Hepatocyte (in vitro differentiated cells): ENCODE measurements around the gene COQ9. TPM values are rescaled to one million over a fixed set of nuclear protein-coding genes. Genes with fewer than 3 reads are reported as not detected.

Experiments used
- DNase-seq: peaks from one replicate; pipeline ENCODE4 v3.0.0-alpha.2; 2016; ENCODE audit warnings: low spot score
- H2AFZ ChIP-seq: fragments of 200-600 bp; sonication (generic); 2 replicates; pipeline ENCODE4 v1.6.0; 2016; ENCODE audit warnings: antibody characterized with exemption, mild to moderate bottlenecking
- H3K27ac ChIP-seq: fragments of 200-600 bp; sonication (generic); 2 replicates; pipeline ENCODE4 v1.5.1; 2016; ENCODE audit warnings: mild to moderate bottlenecking
- H3K27me3 ChIP-seq: fragments of 200-600 bp; sonication (generic); 2 replicates; pipeline ENCODE4 v1.6.1; 2016
- H3K36me3 ChIP-seq: fragments of 200-600 bp; sonication (generic); replicated peaks from 2 replicates; pipeline ENCODE4 v1.5.1; 2016; ENCODE audit warnings: low read depth; ENCODE audit not compliant: insufficient read depth
- H3K4me1 ChIP-seq: fragments of 200-600 bp; sonication (generic); 2 replicates; pipeline ENCODE4 v1.5.1; 2016; ENCODE audit warnings: mild to moderate bottlenecking, moderate library complexity; ENCODE audit not compliant: insufficient read depth
- H3K4me2 ChIP-seq: fragments of 200-600 bp; sonication (generic); 2 replicates; pipeline ENCODE4 v1.6.0; 2016
- H3K4me3 ChIP-seq: fragments of 200-600 bp; sonication (generic); 2 replicates; pipeline ENCODE4 v1.5.1; 2016; ENCODE audit warnings: mild to moderate bottlenecking
- H3K79me2 ChIP-seq: fragments of 200-600 bp; sonication (generic); 2 replicates; pipeline ENCODE4 v1.6.0; 2017; ENCODE audit warnings: mild to moderate bottlenecking
- H3K9me2 ChIP-seq: fragments of 200-600 bp; sonication (generic); replicated peaks from 2 replicates; pipeline ENCODE4 v1.6.0; 2017; ENCODE audit warnings: mild to moderate bottlenecking; ENCODE audit not compliant: insufficient read depth
- H3K9me3 ChIP-seq: fragments of 200-600 bp; sonication (generic); 2 replicates; pipeline ENCODE4 v1.5.1; 2016; ENCODE audit warnings: low read depth, mild to moderate bottlenecking
- H4K20me1 ChIP-seq: fragments of 200-600 bp; sonication (generic); 2 replicates; pipeline ENCODE4 v1.6.0; 2016; ENCODE audit warnings: mild to moderate bottlenecking; ENCODE audit not compliant: insufficient read depth, poor library complexity, severe bottlenecking
- CTCF ChIP-seq: fragments of 200-600 bp; sonication (generic); IDR thresholded peaks from 2 replicates; pipeline ENCODE4 v1.5.1; 2016; ENCODE audit warnings: antibody characterized with exemption, mild to moderate bottlenecking; ENCODE audit not compliant: poor library complexity
- EZH2 ChIP-seq: fragments of 200-600 bp; sonication (generic); IDR thresholded peaks from 2 replicates; pipeline ENCODE4 v1.6.1; 2016; ENCODE audit warnings: antibody characterized with exemption, mild to moderate bottlenecking, borderline replicate concordance
- EZH2phosphoT487 ChIP-seq: fragments of 200-600 bp; sonication (generic); IDR thresholded peaks from one replicate; pipeline ENCODE4 v1.6.1; 2018; ENCODE audit warnings: antibody characterized with exemption, mild to moderate bottlenecking, low read depth, moderate library complexity; ENCODE audit not compliant: unreplicated experiment, severe bottlenecking
- WGBS: methylation state at CpG from one replicate; pipeline ENCODE4 v1.1.6; 2016; ENCODE audit warnings: low lambda C conversion rate; ENCODE audit errors: missing lambda C conversion rate; 5-methylcytosine and 5-hydroxymethylcytosine counted together
- polyA plus RNA-seq: library from polyadenylated mRNA; unstranded; fragments of >200 nt; fragmentation: Nextera tagmentation; extraction: Ambion mirVana; gene quantifications from 2 replicates; pipeline ENCODE4 v1.2.1, GENCODE V29; 2016
- total RNA-seq: library from RNA; depleted of rRNA; stranded (reverse); fragments of >200 nt; gene quantifications from 2 replicates; pipeline ENCODE4 v1.2.3, GENCODE V29; 2014

Gene COQ9
- total and polyA plus RNA-seq, 2 experiments from 2014 or later, result 61.9 to 81.5 TPM

GRCh38 chr16:57503366-57503765 lies 56.1 kb downstream of the COQ9 start:
- Histone ChIP-seq H3K4me1 (peaks cover 27% of the 10 kb centered on the region), H3K4me3 (no peak overlapping the region), H3K27me3 (no peaks in the 10 kb centered on the region), H2AFZ (no peak overlapping the region), H3K36me3 (no peaks in the 10 kb centered on the region), H3K9me2 (no peaks in the 10 kb centered on the region), H3K27ac (no peak overlapping the region), H3K79me2 (no peaks in the 10 kb centered on the region), H3K4me2 (no peak overlapping the region), H4K20me1 (no peaks in the 10 kb centered on the region), H3K9me3 (no peaks in the 10 kb centered on the region)
- 59% methylated on average over 15 of the region's 15 CpGs for WGBS
- peak; percentile 21 for DNase-seq
- TF ChIP-seq EZH2phosphoT487 (no peak), EZH2 (no peak), CTCF (no peak)

GRCh38 chr16:57504001-57504400 lies 56.7 kb downstream of the COQ9 start:
- Histone ChIP-seq H3K27me3 (no peaks in the 10 kb centered on the region), H4K20me1 (no peaks in the 10 kb centered on the region), H3K4me2 (no peak overlapping the region), H3K9me3 (no peaks in the 10 kb centered on the region), H3K4me1 (peaks cover 28% of the 10 kb centered on the region), H3K4me3 (no peak overlapping the region), H3K27ac (no peak overlapping the region), H3K9me2 (no peaks in the 10 kb centered on the region), H2AFZ (no peak overlapping the region), H3K36me3 (no peaks in the 10 kb centered on the region), H3K79me2 (no peaks in the 10 kb centered on the region)
- TF ChIP-seq EZH2phosphoT487, result no peak
- TF ChIP-seq EZH2, result no peak
- 80% methylated on average over 6 of the region's 6 CpGs for WGBS
- DNase-seq, result no peak

- no peaks in the 10 kb centered on the region for H3K27me3 ChIP-seq
- no peak overlapping the region for H2AFZ ChIP-seq
- no peak for DNase-seq
- no peaks in the 10 kb centered on the region for H3K36me3 ChIP-seq
- no peak for TF ChIP-seq CTCF
- TF ChIP-seq EZH2, result no peak
- TF ChIP-seq EZH2phosphoT487, result no peak
- H3K4me1 ChIP-seq, result peaks cover 28% of the 10 kb centered on the region
- no peaks in the 10 kb centered on the region for H3K9me3 ChIP-seq
- no peaks in the 10 kb centered on the region for H3K9me2 ChIP-seq
- no peak overlapping the region for H3K4me3 ChIP-seq
- H4K20me1 ChIP-seq, result no peaks in the 10 kb centered on the region
- no peaks in the 10 kb centered on the region for H3K79me2 ChIP-seq
- WGBS, result 76% methylated on average over 5 of the region's 5 CpGs
- H3K4me2 ChIP-seq, result no peak overlapping the region
- no peak overlapping the region for H3K27ac ChIP-seq
Observed at GRCh38 chr16:57504491-57504890, 57.2 kb downstream of the COQ9 start.

- no peak overlapping the region for H3K4me2 ChIP-seq
- H3K36me3 ChIP-seq, result no peaks in the 10 kb centered on the region
- no peaks in the 10 kb centered on the region for H3K9me3 ChIP-seq
- TF ChIP-seq EZH2phosphoT487, result no peak
- no peak for TF ChIP-seq EZH2
- TF ChIP-seq CTCF, result no peak
- H3K4me3 ChIP-seq, result no peak overlapping the region
- peaks cover 34% of the 10 kb centered on the region for H3K4me1 ChIP-seq
- H3K27me3 ChIP-seq, result no peaks in the 10 kb centered on the region
- H2AFZ ChIP-seq, result no peak overlapping the region
- H3K79me2 ChIP-seq, result no peaks in the 10 kb centered on the region
- 81% methylated on average over 6 of the region's 6 CpGs for WGBS
- peak; percentile 3 for DNase-seq
- H3K27ac ChIP-seq, result no peak overlapping the region
- no peaks in the 10 kb centered on the region for H4K20me1 ChIP-seq
- H3K9me2 ChIP-seq, result no peaks in the 10 kb centered on the region
Observed at GRCh38 chr16:57505169-57505568, 57.9 kb downstream of the COQ9 start.
